HepG2 (cell line): ENCODE measurements around the gene TMEM183A. TPM values are rescaled to one million over a fixed set of nuclear protein-coding genes. Genes with fewer than 3 reads are reported as not detected.

Experiments used
- ATAC-seq: fragments of 200-7000 bp; cut with Tn5 transposase; 3 replicates; pipeline ENCODE4 v1.9.1; 2020; ENCODE audit warnings: mild to moderate bottlenecking, moderate library complexity
- BruUV-seq: library from RNA; stranded (reverse); fragments of 400-500 nt; replicated peaks from 2 replicates; lab custom pipeline; 2021; lab: Mats Ljungman, UMichigan
- CTCF ChIA-PET: fragments of 300-600 bp; formaldehyde crosslinking; extraction: SDS; loops from one replicate; lab custom pipeline; 2021; ENCODE audit warnings: low total read pairs, inconsistent platforms, low intra/inter-chr PET ratio; lab: Yijun Ruan, JAX
- POLR2A ChIA-PET: fragments of 350-600 bp; sonication (Branson Sonifier 250); formaldehyde crosslinking; loops from one replicate; lab custom pipeline; 2020; ENCODE audit warnings: antibody characterized with exemption, inconsistent platforms; lab: Yijun Ruan, JAX
- DNase-seq: peaks from one replicate; pipeline ENCODE4 v3.0.0-alpha.2; 2015; ENCODE audit warnings: low spot score
- FAIRE-seq: peaks from 3 replicates; lab custom pipeline; 2011; peaks lifted over from hg19 to GRCh38; lab: Jason Lieb, UNC
- H2AFZ ChIP-seq: one replicate; pipeline ENCODE4 v1.6.1; 2011; ENCODE audit warnings: low read length, inconsistent platforms
- H3K27ac ChIP-seq: fragments of 300-600 bp; 3 replicates; pipeline ENCODE4 v1.8.0; 2011; ENCODE audit warnings: mixed run types, mild to moderate bottlenecking, mixed read lengths, low read length, inconsistent platforms; ENCODE audit not compliant: insufficient read depth; ENCODE audit errors: extremely low read length
- H3K27me3 ChIP-seq, 2 experiments: fragments of 200-600 bp in 1 of 2; 2 replicates in 1 of 2; 3 replicates in 1 of 2; pipeline versions ENCODE4 v1.6.0 to v1.8.0; 2011; ENCODE audit warnings: low read length in 2 of 2, mild to moderate bottlenecking in 2 of 2, moderate library complexity in 2 of 2, inconsistent platforms in 1 of 2; ENCODE audit not compliant: insufficient read depth in 2 of 2, control insufficient read depth in 1 of 2
- H3K36me3 ChIP-seq, 2 experiments: fragments of 200-600 bp in 1 of 2; replicated peaks in 1 of 2; 2 replicates in 1 of 2; 3 replicates in 1 of 2; pipeline versions ENCODE4 v1.5.1 to v1.8.0; 2011; ENCODE audit warnings: low read length in 2 of 2, inconsistent platforms in 1 of 2; ENCODE audit not compliant: insufficient read depth in 2 of 2, control insufficient read depth in 1 of 2
- H3K4me1 ChIP-seq: 2 replicates; pipeline ENCODE4 v1.5.1; 2012; ENCODE audit warnings: low read length, inconsistent platforms; ENCODE audit not compliant: insufficient read depth
- H3K4me2 ChIP-seq: 2 replicates; pipeline ENCODE4 v1.6.0; 2011; ENCODE audit warnings: low read depth, low read length, inconsistent platforms
- H3K4me3 ChIP-seq, 3 experiments: fragments of 200-600 bp in 1 of 3; sonication (generic), shearing (Covaris generic) in 1 of 3; replicated peaks in 1 of 3; 2 replicates each; pipeline ENCODE4 v1.5.1; 2011 to 2016; ENCODE audit warnings: low read length in 3 of 3, inconsistent platforms in 2 of 3, low read depth in 2 of 3, mild to moderate bottlenecking in 2 of 3, control low read depth in 1 of 3, mixed read lengths in 1 of 3; ENCODE audit not compliant: insufficient read depth in 1 of 3
- H3K79me2 ChIP-seq: one replicate; pipeline ENCODE4 v1.6.1; 2011; ENCODE audit warnings: low read length, inconsistent platforms; ENCODE audit not compliant: insufficient read depth
- H3K9ac ChIP-seq: 2 replicates; pipeline ENCODE4 v1.6.0; 2011; ENCODE audit warnings: mild to moderate bottlenecking, low read depth, low read length, inconsistent platforms; ENCODE audit not compliant: insufficient read depth
- H3K9me3 ChIP-seq: 2 replicates; pipeline ENCODE4 v1.5.1; 2012; ENCODE audit warnings: mild to moderate bottlenecking, low read length
- H4K20me1 ChIP-seq: 2 replicates; pipeline ENCODE4 v1.6.0; 2011; ENCODE audit warnings: inconsistent platforms, mild to moderate bottlenecking, low read length, moderate library complexity; ENCODE audit not compliant: insufficient read depth
- ATAD3A ChIP-seq: sonication (generic); formaldehyde crosslinking; IDR thresholded peaks from 2 replicates; pipeline ENCODE4 v1.4.0; 2020; ENCODE audit warnings: missing genetic modification reagents
- BRD4 ChIP-seq: sonication (generic); formaldehyde crosslinking; IDR thresholded peaks from 2 replicates; pipeline ENCODE4 v1.4.0; 2020; ENCODE audit warnings: missing genetic modification reagents
- E2F1 ChIP-seq: sonication (generic); formaldehyde crosslinking; IDR thresholded peaks from 2 replicates; pipeline ENCODE4 v1.5.0; 2020; ENCODE audit warnings: missing genetic modification reagents
- EEA1 ChIP-seq: sonication (generic); formaldehyde crosslinking; IDR thresholded peaks from 2 replicates; pipeline ENCODE4 v1.5.1; 2020; ENCODE audit warnings: mild to moderate bottlenecking, missing genetic modification reagents, borderline replicate concordance
- FOSL2 ChIP-seq: sonication (generic); formaldehyde crosslinking; IDR thresholded peaks from 2 replicates; pipeline ENCODE4 v1.4.0; 2020; ENCODE audit warnings: missing genetic modification reagents
- MEIS2 ChIP-seq: sonication (generic); formaldehyde crosslinking; IDR thresholded peaks from 2 replicates; pipeline ENCODE4 v1.9.0; 2021; ENCODE audit warnings: mild to moderate bottlenecking, missing genetic modification reagents
- MXD4 ChIP-seq: IDR thresholded peaks from 2 replicates; pipeline ENCODE4 v1.6.1; 2016; ENCODE audit warnings: mild to moderate bottlenecking, missing biosample characterization, missing genetic modification reagents
- PAXIP1 ChIP-seq: sonication (generic); formaldehyde crosslinking; conservative IDR thresholded peaks from 2 replicates; pipeline ENCODE4 v1.4.0; 2020; ENCODE audit warnings: mild to moderate bottlenecking, missing genetic modification reagents, moderate library complexity
- PLRG1 ChIP-seq: fragments of 450-650 bp; conservative IDR thresholded peaks from 2 replicates; pipeline ENCODE4 v1.6.1; 2016
- PRDM15 ChIP-seq: sonication (generic); formaldehyde crosslinking; IDR thresholded peaks from 2 replicates; pipeline ENCODE4 v1.4.0; 2020; ENCODE audit warnings: missing genetic modification reagents
- ZBTB39 ChIP-seq: sonication (generic); formaldehyde crosslinking; IDR thresholded peaks from 2 replicates; pipeline ENCODE4 v1.5.0; 2020; ENCODE audit warnings: missing genetic modification reagents
- ZNF354B ChIP-seq: sonication (generic); formaldehyde crosslinking; IDR thresholded peaks from 2 replicates; pipeline ENCODE4 v1.8.0; 2022; ENCODE audit warnings: mild to moderate bottlenecking, missing genetic modification reagents
- ZNF496 ChIP-seq: sonication (generic); formaldehyde crosslinking; IDR thresholded peaks from 2 replicates; pipeline ENCODE4 v1.8.1; 2023; ENCODE audit warnings: mild to moderate bottlenecking, moderate library complexity, missing genetic modification reagents; ENCODE audit not compliant: insufficient replicate concordance
- WGBS: methylation state at CpG from one replicate; pipeline ENCODE4 v1.1.6; 2017; ENCODE audit warnings: low lambda C conversion rate; 5-methylcytosine and 5-hydroxymethylcytosine counted together
- in situ Hi-C: cut with HindIII; loops from 2 replicates; pipeline ENCODE4 v1.10.0; 2017; ENCODE audit warnings: low pct_unique_long_range_greater_than_20kb; ENCODE audit not compliant: extremely low pct_ligation_motif_present
- intact Hi-C: fragments of 100-400 bp; cut with micrococcal nuclease; formaldehyde crosslinking; loops from one replicate; pipeline ENCODE4 v1.10.0; 2022; ENCODE audit not compliant: unreplicated experiment
- polyA plus RNA-seq, 8 experiments: library from polyadenylated mRNA; depleted of rRNA in 3 of 8; stranded (reverse) in 7 of 8; unstranded in 1 of 8; fragments of >200 nt; fragmentation: Illumina TruSeq in 4 of 8; extraction: Trizol in 4 of 8; gene quantifications; 2 replicates each; pipeline versions ENCODE4 v1.2.1 to v1.2.3, GENCODE V29; 2011 to 2016; ENCODE audit warnings: low read depth in 4 of 8, missing spikeins in 1 of 8, mixed read lengths in 1 of 8; ENCODE audit not compliant: insufficient read depth in 1 of 8
- total RNA-seq, 5 experiments: library from RNA; depleted of rRNA; stranded (reverse); fragments of >200 nt; fragmentation: Illumina TruSeq; extraction: Trizol; gene quantifications; 2 replicates each; pipeline ENCODE4 v1.2.3, GENCODE V29; 2016; ENCODE audit warnings: low read depth in 1 of 5
- TF ChIP-seq, protein P1 (sequence below): sonication (generic); formaldehyde crosslinking; IDR thresholded peaks from 2 replicates; pipeline ENCODE4 v1.4.0; 2020; ENCODE audit warnings: missing genetic modification reagents

Gene TMEM183A
- total and polyA plus RNA-seq, 2 of the 13 experiments (the other 11 are each of a cell fraction or from before 2014, with no cell fraction given) = 59.7 to 82.0 TPM

DNA sequence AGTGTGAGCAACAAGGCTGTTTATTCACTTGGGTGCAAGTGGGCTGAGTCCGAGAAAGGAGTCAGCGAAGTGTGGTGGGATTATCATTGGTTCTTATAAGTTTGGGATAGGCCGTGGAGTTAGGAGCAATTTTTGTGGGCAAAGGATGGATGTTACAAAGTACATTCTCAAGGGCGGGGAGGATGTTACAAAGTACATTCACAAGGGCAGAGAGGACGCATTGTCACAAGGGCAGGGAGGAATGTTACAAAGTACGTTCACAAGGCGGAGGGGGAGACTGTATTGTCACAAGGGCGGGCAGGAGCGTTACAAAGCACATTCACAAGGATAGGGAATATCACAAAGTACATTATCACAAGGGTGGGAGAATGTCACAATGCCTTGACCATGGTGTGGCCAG is 5.2 kb upstream of the TMEM183A start:
- no peak for ATAC-seq
- Histone ChIP-seq H3K27ac (no peak overlapping the region), H3K4me3 (no peak overlapping the region), H3K36me3 (no peaks in the 10 kb centered on the region), H3K9ac (peak overlapping the region; percentile 15; the same call in 1 of the 2 replicates), H3K27me3 (peaks cover 0 to 3% of the 10 kb centered on the region in 2 experiments; a peak in 2 of 5 replicates), H3K4me1 (peaks cover 38% of the 10 kb centered on the region), H2AFZ (no peak overlapping the region), H4K20me1 (no peaks in the 10 kb centered on the region), H3K9me3 (no peaks in the 10 kb centered on the region), H3K4me2 (peak overlapping the region; percentile 39; the same call in 1 of the 2 replicates), H3K79me2 (no peaks in the 10 kb centered on the region)
- ChIA-PET POLR2A (no interaction called here), CTCF (no interaction called here)
- in situ Hi-C loops (no loop called here), intact Hi-C loops (loop anchor here (10.0 kb wide), 1 partner anchor 657 kb away; the partner anchor contains the start of genes PPP1R12B and UBE2T)
- no peak for FAIRE-seq
- DNase-seq = peak; percentile 62
- WGBS = 25% methylated on average over 9 of the region's 9 CpGs
- no TSS peak for BruUV-seq
- TF ChIP-seq ZBTB39 (CRISPR knock-in tag) (no peak), MXD4 (CRISPR knock-in tag) (no peak), MEIS2 (CRISPR knock-in tag) (no peak), EEA1 (no peak), PLRG1 (no peak), PRDM15 (no peak), BRD4 (CRISPR knock-in tag) (no peak), PAXIP1 (0 out of 2 replicates have a peak, but pooled peaks have one; percentile 37), ZNF354B (CRISPR knock-in tag) (no peak), E2F1 (CRISPR knock-in tag) (no peak), FOSL2 (no peak), ATAD3A (CRISPR knock-in tag) (no peak), ZNF496 (CRISPR knock-in tag) (no peak)
- TF ChIP-seq, protein P1, sequence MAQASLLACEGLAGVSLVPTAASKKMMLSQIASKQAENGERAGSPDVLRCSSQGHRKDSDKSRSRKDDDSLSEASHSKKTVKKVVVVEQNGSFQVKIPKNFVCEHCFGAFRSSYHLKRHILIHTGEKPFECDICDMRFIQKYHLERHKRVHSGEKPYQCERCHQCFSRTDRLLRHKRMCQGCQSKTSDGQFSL = no peak
